Sigmoid colon (tissue), 7 donors: ENCODE results near the gene SESN1. TPM values are rescaled to one million over a fixed set of nuclear protein-coding genes. Genes with fewer than 3 reads are reported as not detected.

Experiments
- DNase-seq: peaks from one replicate; pipeline ENCODE4 v3.0.0-alpha.2; 2019
- H3K27ac ChIP-seq, 4 donors: fragments of 200-600 bp; sonication (generic); one replicate each; pipeline ENCODE4 v1.5.1; 2016 to 2019; ENCODE audit warnings: mild to moderate bottlenecking in 1 of 4
- H3K27me3 ChIP-seq, 3 donors: fragments of 200-600 bp; sonication (generic); one replicate each; pipeline ENCODE4 v1.5.1; 2019; ENCODE audit warnings: mild to moderate bottlenecking in 1 of 3
- H3K36me3 ChIP-seq, 4 donors: fragments of 200-600 bp; sonication (generic); one replicate each; pipeline ENCODE4 v1.5.1; 2016 to 2019
- H3K4me1 ChIP-seq, 4 donors: fragments of 200-600 bp; sonication (generic); one replicate each; pipeline ENCODE4 v1.5.1; 2017 to 2019
- H3K4me3 ChIP-seq, 4 donors: fragments of 200-600 bp; sonication (generic); one replicate each; pipeline ENCODE4 v1.5.1; 2017 to 2019; ENCODE audit warnings: mild to moderate bottlenecking in 2 of 4, moderate library complexity in 1 of 4
- H3K9me3 ChIP-seq, 4 donors: fragments of 200-600 bp in 3 of 4; sonication (generic) in 3 of 4; one replicate each; pipeline versions ENCODE4 v1.5.1 to v1.6.1; 2013 to 2019
- EP300 ChIP-seq, 4 donors: sonication (generic); formaldehyde crosslinking; IDR thresholded peaks; one replicate each; pipeline ENCODE4 v1.6.1; 2017; ENCODE audit warnings: antibody characterized with exemption in 4 of 4
- POLR2A ChIP-seq, 2 donors: fragments of 450-650 bp; IDR thresholded peaks; one replicate each; pipeline ENCODE4 v1.6.1; 2016; ENCODE audit warnings: antibody characterized with exemption in 2 of 2, mild to moderate bottlenecking in 2 of 2, moderate library complexity in 2 of 2
- POLR2AphosphoS5 ChIP-seq, 4 donors: sonication (generic); formaldehyde crosslinking; IDR thresholded peaks; one replicate each; pipeline ENCODE4 v1.6.1; 2017; ENCODE audit warnings: antibody characterized with exemption in 4 of 4
- WGBS, 2 donors: extraction: QIAGEN DNeasy Blood & Tissue Kit; methylation state at CpG; one replicate each; pipeline ENCODE4 v1.1.7; 2013; 5-methylcytosine and 5-hydroxymethylcytosine counted together
- intact Hi-C: fragments of 100-400 bp; cut with DNase I; formaldehyde crosslinking; loops from one replicate; pipeline ENCODE4 v1.15.1; 2023
- polyA plus RNA-seq, 3 donors: library from polyadenylated mRNA; stranded (reverse); fragments of 200-250 nt; gene quantifications; one replicate each; pipeline ENCODE4 v1.2.3, GENCODE V29; 2013
- total RNA-seq, 4 donors: library from RNA; depleted of rRNA; stranded (reverse); fragments of >200 nt; gene quantifications; one replicate each; pipeline ENCODE4 v1.1.0, GENCODE V29; 2016
- TF ChIP-seq, protein P1 (sequence below), 4 experiments: fragments of 450-650 bp in 3 of 4; fragments of 200-600 bp in 1 of 4; IDR thresholded peaks; one replicate each; pipeline ENCODE4 v1.5.1; 2016 to 2019; ENCODE audit warnings: antibody characterized with exemption in 4 of 4, mild to moderate bottlenecking in 3 of 4, moderate library complexity in 2 of 4
- donor health status: healthy with polysubstance abuse.
- donor health status: Bipolar disorder and iron deficiency.
- donor health status: healthy.

Gene SESN1
- total and polyA plus RNA-seq, 7 donors = 18.3 to 144 (median 63.0) TPM

DNA sequence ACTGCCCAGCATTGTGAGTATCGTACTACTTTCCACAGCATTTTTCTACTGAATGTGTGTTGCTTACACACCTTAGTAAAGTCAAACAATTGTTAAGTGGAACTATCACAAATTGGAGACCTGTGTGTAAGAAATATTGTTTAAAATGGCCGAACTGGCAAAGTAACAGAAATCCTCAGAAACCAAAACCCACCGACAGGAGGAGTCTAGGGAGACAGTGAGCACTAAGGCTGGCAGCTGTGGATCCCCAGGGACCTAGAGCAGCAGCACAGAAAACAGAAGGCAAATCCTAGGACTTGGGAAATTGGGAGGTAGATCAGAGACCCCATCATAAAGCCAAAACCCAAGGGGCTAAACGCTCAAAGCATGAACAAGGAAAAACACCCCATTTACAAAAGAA lies 69.9 kb downstream of the SESN1 start:
- WGBS, 2 donors = 93 to 97% methylated on average over 4 of the region's 4 CpGs
- no peak for DNase-seq
- peaks cover 0 to 11% (median 5%) of the 10 kb centered on the region in 4 donors for H3K4me1 ChIP-seq
- H3K9me3 ChIP-seq = no peaks in the 10 kb centered on the region
- H3K4me3 ChIP-seq = no peak overlapping the region
- intact Hi-C loops = no loop called here
- no peaks in the 10 kb centered on the region for H3K36me3 ChIP-seq
- H3K27ac ChIP-seq = no peak overlapping the region
- TF ChIP-seq POLR2A (IDR thresholded peaks at IDR 0.05) = no peak
- H3K27me3 ChIP-seq = no peaks in the 10 kb centered on the region

DNA sequence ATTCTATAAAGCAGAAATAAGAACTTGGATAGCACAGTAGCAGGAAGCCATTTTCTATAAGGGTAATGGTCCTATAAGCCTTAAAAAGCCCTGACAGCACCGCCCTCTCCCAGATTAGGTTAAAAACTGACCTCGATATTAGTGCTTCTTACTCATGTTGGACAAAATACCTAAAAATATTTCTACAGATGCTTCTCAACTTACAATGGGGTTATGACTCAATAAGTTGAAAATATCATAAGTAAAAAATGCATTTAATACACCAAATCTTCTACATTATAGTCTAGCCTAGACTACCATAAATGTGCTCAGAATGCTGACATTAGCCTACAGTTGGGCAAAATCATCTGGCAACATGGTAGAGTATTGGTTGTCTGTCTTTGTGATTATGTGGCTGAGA lies 70.3 kb downstream of the SESN1 start:
- H3K27me3 ChIP-seq = no peaks in the 10 kb centered on the region
- 99 to 100% methylated on average over 2 of the region's 2 CpGs for WGBS, 2 donors
- H3K9me3 ChIP-seq = no peaks in the 10 kb centered on the region
- intact Hi-C loops = no loop called here
- no peak for DNase-seq
- TF ChIP-seq POLR2A (IDR thresholded peaks at IDR 0.05) = no peak
- TF ChIP-seq EP300 (IDR thresholded peaks at IDR 0.05) = no peak
- TF ChIP-seq POLR2AphosphoS5 (IDR thresholded peaks at IDR 0.05) = no peak
- TF ChIP-seq, protein P1, sequence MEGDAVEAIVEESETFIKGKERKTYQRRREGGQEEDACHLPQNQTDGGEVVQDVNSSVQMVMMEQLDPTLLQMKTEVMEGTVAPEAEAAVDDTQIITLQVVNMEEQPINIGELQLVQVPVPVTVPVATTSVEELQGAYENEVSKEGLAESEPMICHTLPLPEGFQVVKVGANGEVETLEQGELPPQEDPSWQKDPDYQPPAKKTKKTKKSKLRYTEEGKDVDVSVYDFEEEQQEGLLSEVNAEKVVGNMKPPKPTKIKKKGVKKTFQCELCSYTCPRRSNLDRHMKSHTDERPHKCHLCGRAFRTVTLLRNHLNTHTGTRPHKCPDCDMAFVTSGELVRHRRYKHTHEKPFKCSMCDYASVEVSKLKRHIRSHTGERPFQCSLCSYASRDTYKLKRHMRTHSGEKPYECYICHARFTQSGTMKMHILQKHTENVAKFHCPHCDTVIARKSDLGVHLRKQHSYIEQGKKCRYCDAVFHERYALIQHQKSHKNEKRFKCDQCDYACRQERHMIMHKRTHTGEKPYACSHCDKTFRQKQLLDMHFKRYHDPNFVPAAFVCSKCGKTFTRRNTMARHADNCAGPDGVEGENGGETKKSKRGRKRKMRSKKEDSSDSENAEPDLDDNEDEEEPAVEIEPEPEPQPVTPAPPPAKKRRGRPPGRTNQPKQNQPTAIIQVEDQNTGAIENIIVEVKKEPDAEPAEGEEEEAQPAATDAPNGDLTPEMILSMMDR (IDR thresholded peaks at IDR 0.05) = no peak
- no peaks in the 10 kb centered on the region for H3K36me3 ChIP-seq
- H3K27ac ChIP-seq = no peak overlapping the region
- peaks cover 0 to 11% (median 5%) of the 10 kb centered on the region in 4 donors for H3K4me1 ChIP-seq
- no peak overlapping the region for H3K4me3 ChIP-seq

DNA sequence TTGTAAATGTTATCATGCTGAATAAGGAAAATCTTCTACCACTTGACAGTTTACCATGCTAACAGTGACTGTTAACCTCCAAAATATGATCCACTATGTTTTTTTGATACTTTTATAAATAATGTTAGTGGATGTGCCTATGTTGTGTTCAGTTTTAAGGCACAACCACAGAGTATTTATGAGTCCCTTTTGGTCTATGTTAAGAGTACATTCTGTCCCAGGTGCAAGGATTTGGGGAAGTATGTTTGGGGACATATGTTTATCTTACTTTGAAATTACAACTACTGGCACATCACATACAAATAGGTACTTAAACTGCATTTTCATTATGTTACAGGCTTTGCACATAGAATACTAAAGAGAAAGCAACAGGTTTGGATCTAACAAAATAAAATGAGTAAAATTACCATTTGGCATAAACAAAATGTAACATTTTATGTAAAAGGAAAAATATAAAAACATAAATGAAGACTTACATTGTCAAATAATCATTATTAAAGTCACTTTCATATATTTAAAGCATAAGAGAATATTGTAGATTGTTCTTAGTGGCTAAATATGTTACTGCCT lies 71.2 kb downstream of the SESN1 start:
- DNase-seq = no peak
- H3K36me3 ChIP-seq = no peaks in the 10 kb centered on the region
- no peaks in the 10 kb centered on the region for H3K9me3 ChIP-seq
- H3K4me1 ChIP-seq = peaks cover 0 to 11% (median 2%) of the 10 kb centered on the region in 4 donors
- peak overlapping the region in 1 of 4 donors; percentile 4 for H3K27ac ChIP-seq
- H3K4me3 ChIP-seq = no peak overlapping the region
- no peak for TF ChIP-seq POLR2AphosphoS5 (IDR thresholded peaks at IDR 0.05)
- TF ChIP-seq EP300 (IDR thresholded peaks at IDR 0.05) = peak in 1 of 4 donors; percentile 34
- TF ChIP-seq, protein P1 (IDR thresholded peaks at IDR 0.05) = no peak
- TF ChIP-seq POLR2A (IDR thresholded peaks at IDR 0.05) = no peak
- H3K27me3 ChIP-seq = no peaks in the 10 kb centered on the region
- intact Hi-C loops = no loop called here

DNA sequence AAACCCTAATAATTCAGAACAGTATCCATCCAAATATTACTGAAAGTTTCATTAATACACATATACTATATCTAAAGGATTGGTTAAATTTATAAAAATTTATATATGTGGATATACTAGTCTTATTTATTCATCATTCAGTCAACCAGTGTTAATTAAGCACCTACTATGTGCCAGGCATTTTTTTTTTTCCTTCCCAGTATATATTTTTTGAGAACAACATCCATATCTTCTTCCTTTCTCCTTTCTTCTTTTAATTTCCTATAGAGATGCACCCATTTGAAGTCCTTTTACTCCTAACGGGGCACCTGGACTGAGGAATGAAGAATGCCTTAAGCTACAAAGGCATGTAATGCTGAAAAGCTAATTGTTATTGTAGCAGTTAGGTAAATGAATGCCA lies 72.8 kb downstream of the SESN1 start:
- TF ChIP-seq EP300 (IDR thresholded peaks at IDR 0.05) (no peak), POLR2AphosphoS5 (IDR thresholded peaks at IDR 0.05) (no peak), POLR2A (IDR thresholded peaks at IDR 0.05) (no peak)
- TF ChIP-seq, protein P1 (IDR thresholded peaks at IDR 0.05) = no peak
- Histone ChIP-seq H3K27me3 (no peaks in the 10 kb centered on the region), H3K4me1 (peaks cover 0 to 11% (median 0%) of the 10 kb centered on the region in 4 donors), H3K4me3 (no peak overlapping the region), H3K9me3 (no peaks in the 10 kb centered on the region), H3K36me3 (no peaks in the 10 kb centered on the region), H3K27ac (no peak overlapping the region)
- DNase-seq = no peak
- intact Hi-C loops = no loop called here
- 94 to 97% methylated on average over 1 of the region's 1 CpG for WGBS, 2 donors

DNA sequence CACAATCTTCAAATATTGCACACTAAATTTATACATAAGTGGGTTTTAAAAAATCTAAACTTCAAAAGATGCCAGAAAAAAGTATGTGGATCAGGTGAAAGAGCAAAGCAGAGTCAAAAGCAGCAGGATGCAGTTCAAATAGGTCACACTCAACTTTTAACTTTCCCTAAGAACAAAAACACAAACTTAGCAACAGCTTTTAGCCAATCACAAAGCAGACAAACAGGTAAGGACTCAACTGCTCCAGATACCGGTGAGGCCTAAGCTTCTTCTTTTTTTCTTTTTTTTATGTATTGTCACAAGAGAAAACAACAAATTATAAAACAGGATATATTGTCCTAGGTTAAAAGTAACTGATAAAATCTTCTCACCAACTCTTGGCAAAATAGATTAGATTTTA lies 74.7 kb downstream of the SESN1 start:
- WGBS, 2 donors = 31 to 38% methylated on average over 1 of the region's 1 CpG
- TF ChIP-seq POLR2A (IDR thresholded peaks at IDR 0.05) (no peak), EP300 (IDR thresholded peaks at IDR 0.05) (no peak), POLR2AphosphoS5 (IDR thresholded peaks at IDR 0.05) (no peak)
- TF ChIP-seq, protein P1 (IDR thresholded peaks at IDR 0.05) = no peak
- intact Hi-C loops = no loop called here
- H3K36me3 ChIP-seq = no peaks in the 10 kb centered on the region
- H3K27me3 ChIP-seq = no peaks in the 10 kb centered on the region
- H3K4me1 ChIP-seq = peaks cover 0 to 11% (median 0%) of the 10 kb centered on the region in 4 donors
- H3K4me3 ChIP-seq = no peak overlapping the region
- H3K9me3 ChIP-seq = no peaks in the 10 kb centered on the region
- no peak overlapping the region for H3K27ac ChIP-seq
- no peak for DNase-seq
